HEK293T (cell line): ENCODE results near the gene GSG1L2.

ENCODE experiments used
- CTCF ChIA-PET: fragments of 350-600 bp; formaldehyde crosslinking; extraction: SDS; loops from one replicate; lab custom pipeline; 2021; ENCODE audit warnings: antibody characterized with exemption, inconsistent platforms; lab: Yijun Ruan, JAX
- POLR2A ChIA-PET: fragments of 350-600 bp; formaldehyde crosslinking; extraction: SDS; loops from one replicate; lab custom pipeline; 2020; ENCODE audit warnings: antibody characterized with exemption, inconsistent platforms; lab: Yijun Ruan, JAX
- DNase-seq: peaks from one replicate; pipeline ENCODE4 v3.0.0; 2012; ENCODE audit warnings: mixed read lengths; ENCODE audit errors: extremely low spot score
- ARNT ChIP-seq: fragments of 450-650 bp; IDR thresholded peaks from 2 replicates; pipeline ENCODE4 v1.6.1; 2017; ENCODE audit warnings: mild to moderate bottlenecking
- BHLHE40 ChIP-seq: fragments of 450-650 bp; IDR thresholded peaks from 2 replicates; pipeline ENCODE4 v1.6.1; 2016; ENCODE audit warnings: mild to moderate bottlenecking, moderate library complexity, borderline replicate concordance
- CTBP1 ChIP-seq: fragments of 450-650 bp; IDR thresholded peaks from 2 replicates; pipeline ENCODE4 v1.6.1; 2016; ENCODE audit warnings: borderline replicate concordance
- ELF4 ChIP-seq: fragments of 450-650 bp; IDR thresholded peaks from 2 replicates; pipeline ENCODE4 v1.6.1; 2017; ENCODE audit warnings: antibody characterized with exemption
- FOXA1 ChIP-seq: fragments of 450-650 bp; IDR thresholded peaks from 2 replicates; pipeline ENCODE4 v1.6.1; 2016; ENCODE audit warnings: mild to moderate bottlenecking
- FOXK2 ChIP-seq: fragments of 450-650 bp; IDR thresholded peaks from 2 replicates; pipeline ENCODE4 v1.6.1; 2016; ENCODE audit warnings: mild to moderate bottlenecking
- FOXM1 ChIP-seq: fragments of 450-650 bp; IDR thresholded peaks from 2 replicates; pipeline ENCODE4 v1.6.1; 2017; ENCODE audit warnings: mild to moderate bottlenecking, borderline replicate concordance
- HDGF ChIP-seq: fragments of 450-650 bp; IDR thresholded peaks from 2 replicates; pipeline ENCODE4 v1.6.1; 2017; ENCODE audit warnings: antibody characterized with exemption, borderline replicate concordance
- L3MBTL2 ChIP-seq: fragments of 450-650 bp; conservative IDR thresholded peaks from 2 replicates; pipeline ENCODE4 v1.6.1; 2016; ENCODE audit warnings: mild to moderate bottlenecking
- LEF1 ChIP-seq: fragments of 450-650 bp; IDR thresholded peaks from 2 replicates; pipeline ENCODE4 v1.6.1; 2017; ENCODE audit warnings: mild to moderate bottlenecking, borderline replicate concordance
- NFRKB ChIP-seq: fragments of 450-650 bp; IDR thresholded peaks from 2 replicates; pipeline ENCODE4 v1.6.1; 2016; ENCODE audit warnings: mild to moderate bottlenecking, moderate library complexity
- PKNOX1 ChIP-seq: fragments of 450-650 bp; IDR thresholded peaks from 2 replicates; pipeline ENCODE4 v1.6.1; 2016
- SP1 ChIP-seq: fragments of 450-650 bp; IDR thresholded peaks from 2 replicates; pipeline ENCODE4 v1.6.1; 2017
- SUZ12 ChIP-seq: fragments of 450-650 bp; IDR thresholded peaks from 2 replicates; pipeline ENCODE4 v1.6.1; 2016; ENCODE audit warnings: mild to moderate bottlenecking
- TARDBP ChIP-seq: fragments of 450-650 bp; IDR thresholded peaks from 2 replicates; pipeline ENCODE4 v1.6.1; 2016
- ZNF384 ChIP-seq: fragments of 450-650 bp; IDR thresholded peaks from 2 replicates; pipeline ENCODE4 v1.6.1; 2016

The GSG1L2 gene

GRCh38 chr17:9821921-9822320 is at the start of gene GSG1L2:
Gene GSG1L2, minus strand, starts transcription at chr17:9822079. Its CDS starts 8 bp downstream, at chr17:9822071.
- DNase-seq = no peak
- POLR2A ChIA-PET = no interaction called here
- CTCF ChIA-PET = no interaction called here
- no peak for TF ChIP-seq FOXA1
- TF ChIP-seq L3MBTL2 = no peak
- no peak for TF ChIP-seq SP1
- TF ChIP-seq FOXM1 = no peak

GRCh38 chr17:9868552-9868951 is 46.7 kb upstream of the GSG1L2 start:
- POLR2A ChIA-PET = no interaction called here

GRCh38 chr17:9865586-9865985 is 43.7 kb upstream of the GSG1L2 start:
- ChIA-PET CTCF (no interaction called here), POLR2A (no interaction called here)
- TF ChIP-seq ARNT (no peak), SP1 (no peak), LEF1 (no peak), TARDBP (no peak), SUZ12 (no peak), ELF4 (no peak)
- no peak for DNase-seq

More at GRCh38 chr17:9868552-9868951, 46.7 kb upstream of the GSG1L2 start:
- CTCF ChIA-PET = no interaction called here
- no peak for DNase-seq
- TF ChIP-seq BHLHE40 (no peak), SUZ12 (no peak), SP1 (no peak), FOXM1 (no peak), CTBP1 (no peak), L3MBTL2 (no peak), ELF4 (no peak), PKNOX1 (no peak), FOXA1 (no peak), TARDBP (no peak), ARNT (no peak), NFRKB (no peak)

- TF ChIP-seq CTBP1 = no peak
- TF ChIP-seq ELF4 = no peak
- no peak for TF ChIP-seq LEF1
- TF ChIP-seq FOXA1 = no peak
- TF ChIP-seq TARDBP = no peak
- no peak for TF ChIP-seq SP1
- no peak for TF ChIP-seq NFRKB
- no peak for TF ChIP-seq ARNT
- TF ChIP-seq FOXK2 = no peak
- no peak for TF ChIP-seq ZNF384
- no peak for TF ChIP-seq L3MBTL2
- TF ChIP-seq FOXM1 = no peak
- TF ChIP-seq HDGF = no peak
- DNase-seq = no peak
- POLR2A ChIA-PET = no interaction called here
- CTCF ChIA-PET = no interaction called here
These were observed 41.1 kb upstream of the GSG1L2 start for GRCh38 chr17:9862949-9863348.

GRCh38 chr17:9862220-9862619 is 40.3 kb upstream of the GSG1L2 start:
- DNase-seq = no peak
- ChIA-PET POLR2A (no interaction called here), CTCF (no interaction called here)
- TF ChIP-seq SP1 (no peak), ELF4 (no peak)

- no peak for DNase-seq
- ChIA-PET CTCF (no interaction called here), POLR2A (no interaction called here)
- no peak for TF ChIP-seq ELF4
- TF ChIP-seq SUZ12 = no peak
- TF ChIP-seq FOXA1 = no peak
- TF ChIP-seq HDGF = no peak
- TF ChIP-seq FOXM1 = no peak
- no peak for TF ChIP-seq L3MBTL2
- TF ChIP-seq NFRKB = no peak
- no peak for TF ChIP-seq BHLHE40
- TF ChIP-seq CTBP1 = no peak
- no peak for TF ChIP-seq LEF1
- TF ChIP-seq PKNOX1 = no peak
- TF ChIP-seq TARDBP = no peak
- no peak for TF ChIP-seq FOXK2
- TF ChIP-seq SP1 = no peak
- TF ChIP-seq ARNT = no peak
- no peak for TF ChIP-seq ZNF384
These were observed 39.0 kb upstream of the GSG1L2 start for GRCh38 chr17:9860851-9861250.

GRCh38 chr17:9859781-9860180 is 37.9 kb upstream of the GSG1L2 start:
- ChIA-PET POLR2A (no interaction called here), CTCF (no interaction called here)
- no peak for TF ChIP-seq BHLHE40
- no peak for TF ChIP-seq SUZ12
- no peak for TF ChIP-seq L3MBTL2

GRCh38 chr17:9855036-9855435 is 33.2 kb upstream of the GSG1L2 start:
- ChIA-PET POLR2A (no interaction called here), CTCF (no interaction called here)
- TF ChIP-seq FOXA1 (no peak), FOXK2 (no peak), SP1 (no peak), FOXM1 (no peak), L3MBTL2 (no peak), PKNOX1 (no peak), TARDBP (no peak), ELF4 (no peak), HDGF (no peak), ARNT (no peak), SUZ12 (no peak), BHLHE40 (no peak), CTBP1 (no peak), LEF1 (no peak), ZNF384 (no peak), NFRKB (no peak)
- no peak for DNase-seq

More at GRCh38 chr17:9859781-9860180, 37.9 kb upstream of the GSG1L2 start:
- DNase-seq = no peak
